Activated CD4-positive, alpha-beta memory T cell treated with anti-CD3 and anti-CD28 coated beads, Interleukin-2, amount 10 ng/mL, durations not matched to agents 7 days and 5 days (primary cell): ENCODE measurements around the gene PACRG. TPM values are rescaled to one million over a fixed set of nuclear protein-coding genes. Genes with fewer than 3 reads are reported as not detected.

Source experiments
- CTCF ChIA-PET: fragments of 350-600 bp; sonication (Branson Sonifier 250); formaldehyde crosslinking; loops from one replicate; lab custom pipeline; 2021; ENCODE audit warnings: antibody characterized with exemption, inconsistent platforms; lab: Charles Lee
- POLR2A ChIA-PET: fragments of 350-600 bp; sonication (Branson Sonifier 250); formaldehyde crosslinking; loops from one replicate; lab custom pipeline; 2021; ENCODE audit warnings: antibody characterized with exemption; lab: Charles Lee
- DNase-seq: peaks from one replicate; pipeline ENCODE4 v3.0.0-alpha.2; 2020
- H3K27ac Mint-ChIP-seq: one replicate; pipeline ENCODE4 v1.8.0; 2021; ENCODE audit warnings: mild to moderate bottlenecking, mixed read lengths
- H3K27me3 Mint-ChIP-seq: one replicate; pipeline ENCODE4 v1.8.0; 2021; ENCODE audit warnings: mixed read lengths
- H3K36me3 Mint-ChIP-seq: one replicate; pipeline ENCODE4 v1.8.0; 2021; ENCODE audit warnings: low read depth, mixed read lengths
- H3K4me1 Mint-ChIP-seq: one replicate; pipeline ENCODE4 v1.8.0; 2021; ENCODE audit warnings: mixed read lengths
- H3K4me3 Mint-ChIP-seq: one replicate; pipeline ENCODE4 v1.8.0; 2021; ENCODE audit warnings: mild to moderate bottlenecking, mixed read lengths
- H3K9me3 Mint-ChIP-seq: one replicate; pipeline ENCODE4 v1.8.0; 2021; ENCODE audit warnings: mixed read lengths
- total RNA-seq, 2 experiments: library from RNA; stranded (reverse); gene quantifications; one replicate each; pipeline ENCODE4 v1.2.3, GENCODE V29; 2021

The PACRG gene
- total RNA-seq, 2 experiments from 2014 or later, result not detected

DNA sequence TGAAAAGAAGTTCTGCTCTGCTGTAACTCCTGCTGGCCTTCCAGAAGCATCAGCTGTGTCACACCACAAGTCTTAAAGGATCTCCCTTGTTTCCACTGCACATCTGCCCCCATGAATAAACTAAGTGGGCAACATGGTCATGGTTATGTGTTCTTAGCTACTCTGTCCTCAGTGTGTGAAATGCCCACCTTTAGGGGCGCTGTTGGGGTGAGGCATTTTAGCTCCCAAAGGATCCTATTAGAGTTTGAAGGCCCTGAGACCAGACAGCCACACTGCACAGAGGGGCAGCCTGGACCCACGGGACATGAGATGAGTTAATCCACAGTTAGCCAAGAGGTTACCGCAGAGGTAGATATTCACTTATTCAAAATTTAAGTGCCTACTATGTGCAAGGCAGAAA, 392.4 kb downstream of the PACRG start:
- CTCF ChIA-PET, result no interaction called here
- Mint-ChIP-seq H3K9me3 (no peaks in the 10 kb centered on the region), H3K36me3 (no peaks in the 10 kb centered on the region), H3K27me3 (no peaks in the 10 kb centered on the region), H3K4me3 (no peak overlapping the region), H3K4me1 (no peaks in the 10 kb centered on the region), H3K27ac (no peak overlapping the region)
- POLR2A ChIA-PET, result no interaction called here
- DNase-seq, result no peak

DNA sequence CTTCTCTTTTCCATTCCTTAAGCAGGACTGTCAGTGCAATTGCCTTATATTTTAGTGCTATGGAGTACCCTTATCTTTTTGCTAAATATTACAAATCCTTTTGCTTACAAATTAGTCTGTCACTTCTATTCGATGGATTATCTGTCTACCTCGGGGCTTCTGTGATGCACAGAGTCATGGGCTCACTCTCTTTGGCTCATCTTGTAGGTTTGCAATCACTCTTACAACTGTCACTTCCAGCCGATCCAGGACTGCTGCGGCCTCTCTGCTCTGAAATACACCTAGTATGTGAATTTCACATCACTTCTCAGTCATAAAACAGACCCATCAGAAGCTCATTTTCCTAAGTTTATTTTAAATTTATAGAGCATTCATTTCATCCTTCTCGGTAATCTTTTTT, 393.5 kb downstream of the PACRG start:
- no peaks in the 10 kb centered on the region for H3K9me3 Mint-ChIP-seq
- DNase-seq, result no peak
- no peaks in the 10 kb centered on the region for H3K4me1 Mint-ChIP-seq
- ChIA-PET CTCF (no interaction called here), POLR2A (no interaction called here)
- no peak overlapping the region for H3K4me3 Mint-ChIP-seq
- no peaks in the 10 kb centered on the region for H3K36me3 Mint-ChIP-seq
- no peaks in the 10 kb centered on the region for H3K27me3 Mint-ChIP-seq
- H3K27ac Mint-ChIP-seq, result no peak overlapping the region

DNA sequence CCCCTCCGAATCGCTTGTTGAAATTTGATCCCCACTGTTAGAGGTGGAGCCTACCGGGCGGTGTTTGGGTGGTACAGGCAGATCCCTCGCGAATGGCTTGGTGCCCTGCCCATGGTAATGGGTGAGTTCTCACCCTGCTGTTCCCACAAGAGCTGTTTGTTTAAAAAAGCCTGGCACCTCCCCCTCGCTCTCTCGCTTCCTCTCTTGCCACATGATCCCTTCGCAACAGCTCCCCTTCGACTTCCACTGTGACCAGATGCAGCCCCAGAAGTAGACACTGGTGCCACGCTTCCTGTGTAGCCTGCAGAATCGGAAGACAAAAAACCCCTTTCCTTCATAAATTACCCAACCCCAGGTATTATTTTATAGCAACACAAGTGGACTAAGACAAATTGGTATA, 394.6 kb downstream of the PACRG start:
- no peak for DNase-seq
- Mint-ChIP-seq H3K36me3 (no peaks in the 10 kb centered on the region), H3K27me3 (no peaks in the 10 kb centered on the region), H3K4me3 (no peak overlapping the region), H3K9me3 (no peaks in the 10 kb centered on the region), H3K27ac (no peak overlapping the region), H3K4me1 (no peaks in the 10 kb centered on the region)
- POLR2A ChIA-PET, result no interaction called here
- CTCF ChIA-PET, result no interaction called here

DNA sequence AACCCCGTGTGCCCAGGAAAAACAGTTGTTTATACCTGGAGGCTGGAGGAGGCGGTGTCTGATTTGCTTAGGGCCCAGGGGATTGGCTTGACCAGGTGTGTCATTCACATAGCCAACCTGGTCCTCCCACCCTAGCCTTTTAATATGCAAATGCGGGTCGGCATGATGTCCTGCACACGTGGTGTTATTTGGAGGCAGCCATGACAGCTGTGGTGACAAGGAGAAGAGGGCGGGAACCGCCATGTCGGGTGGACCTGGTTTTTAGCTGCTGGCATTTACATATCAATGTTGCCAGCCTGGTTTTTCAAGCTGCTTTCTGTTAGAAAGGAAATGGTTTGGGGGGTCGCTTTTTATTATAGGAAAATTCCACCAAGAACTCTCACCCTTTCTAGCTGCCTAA, 395.3 kb downstream of the PACRG start:
- no peaks in the 10 kb centered on the region for H3K27me3 Mint-ChIP-seq
- CTCF ChIA-PET, result no interaction called here
- no peaks in the 10 kb centered on the region for H3K36me3 Mint-ChIP-seq
- H3K4me1 Mint-ChIP-seq, result no peaks in the 10 kb centered on the region
- H3K4me3 Mint-ChIP-seq, result no peak overlapping the region
- no peak for DNase-seq
- POLR2A ChIA-PET, result no interaction called here
- no peaks in the 10 kb centered on the region for H3K9me3 Mint-ChIP-seq
- no peak overlapping the region for H3K27ac Mint-ChIP-seq

DNA sequence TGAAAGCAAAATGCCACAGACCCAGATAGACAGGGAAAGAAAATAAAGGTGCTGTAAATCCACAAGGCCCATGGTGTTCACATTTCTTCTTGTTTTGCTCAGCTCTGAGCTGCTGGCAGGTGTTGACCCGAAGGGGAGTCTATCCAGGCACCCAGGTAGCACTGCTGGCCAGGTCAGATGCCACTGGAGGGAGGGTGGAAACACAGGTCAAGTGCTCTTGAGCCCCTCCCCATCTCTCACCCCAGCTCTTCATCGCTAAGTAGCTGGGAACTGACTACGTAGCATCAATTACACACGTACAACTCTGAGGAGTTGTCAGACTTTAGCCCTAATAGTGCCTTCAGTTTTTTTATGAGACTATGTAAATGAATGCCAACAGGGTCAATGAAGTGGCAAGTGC, 399.0 kb downstream of the PACRG start:
- H3K36me3 Mint-ChIP-seq, result no peaks in the 10 kb centered on the region
- no peaks in the 10 kb centered on the region for H3K27me3 Mint-ChIP-seq
- no peak for DNase-seq
- H3K4me1 Mint-ChIP-seq, result no peaks in the 10 kb centered on the region
- H3K9me3 Mint-ChIP-seq, result no peaks in the 10 kb centered on the region
- no peak overlapping the region for H3K4me3 Mint-ChIP-seq
- H3K27ac Mint-ChIP-seq, result no peak overlapping the region
- ChIA-PET POLR2A (no interaction called here), CTCF (no interaction called here)

DNA sequence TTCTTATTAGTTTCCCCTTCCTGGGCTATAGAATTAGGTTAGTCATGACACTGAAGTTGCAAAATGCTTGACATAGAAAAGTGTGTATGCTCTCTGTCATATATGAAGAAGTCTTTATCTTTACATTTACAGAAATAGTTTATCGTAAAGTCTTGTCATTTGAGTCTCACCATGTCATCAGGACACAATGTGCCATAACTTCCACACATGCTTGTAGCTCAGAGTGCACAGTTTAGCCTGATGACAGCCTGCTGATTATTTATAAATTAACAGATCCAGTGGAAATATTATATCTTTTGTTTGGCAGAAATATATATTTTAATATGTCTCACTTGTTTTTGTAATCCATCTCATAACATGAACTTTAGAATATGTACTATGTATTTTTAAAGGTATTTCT, 399.8 kb downstream of the PACRG start:
- H3K36me3 Mint-ChIP-seq, result no peaks in the 10 kb centered on the region

DNA sequence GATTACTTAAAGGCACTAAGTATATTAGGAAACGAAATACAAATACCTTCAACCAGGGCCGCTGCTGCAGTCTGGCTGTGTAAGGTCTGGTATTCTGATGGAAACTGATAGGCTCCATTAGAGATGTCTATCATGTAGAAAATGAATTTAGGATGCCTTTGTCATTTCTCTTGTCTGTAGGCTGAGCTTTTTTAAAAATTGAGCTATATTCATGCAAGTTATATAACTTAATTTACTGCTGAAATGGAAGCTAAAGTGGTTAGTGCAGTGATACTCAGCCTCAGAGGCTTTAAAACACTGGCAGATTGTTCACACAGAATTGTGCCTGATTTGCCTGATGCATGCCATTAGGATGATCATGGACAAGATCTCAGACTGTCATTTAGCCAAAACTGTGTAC, 400.6 kb downstream of the PACRG start:
- no peaks in the 10 kb centered on the region for H3K36me3 Mint-ChIP-seq
- no peaks in the 10 kb centered on the region for H3K9me3 Mint-ChIP-seq
- no peaks in the 10 kb centered on the region for H3K27me3 Mint-ChIP-seq
- no peaks in the 10 kb centered on the region for H3K4me1 Mint-ChIP-seq
- DNase-seq, result no peak
- POLR2A ChIA-PET, result no interaction called here
- H3K4me3 Mint-ChIP-seq, result no peak overlapping the region
- CTCF ChIA-PET, result interaction anchor here (0.7 kb wide), 1 partner anchor 729 kb away, joined by 3 read pairs; no protein-coding TSS in a partner anchor
- H3K27ac Mint-ChIP-seq, result no peak overlapping the region

More for the DNA sequence above, 399.8 kb downstream of the PACRG start:
- DNase-seq, result no peak
- no peaks in the 10 kb centered on the region for H3K9me3 Mint-ChIP-seq
- H3K4me3 Mint-ChIP-seq, result no peak overlapping the region
- CTCF ChIA-PET, result no interaction called here
- H3K27me3 Mint-ChIP-seq, result no peaks in the 10 kb centered on the region
- no peaks in the 10 kb centered on the region for H3K4me1 Mint-ChIP-seq
- POLR2A ChIA-PET, result no interaction called here
- no peak overlapping the region for H3K27ac Mint-ChIP-seq

DNA sequence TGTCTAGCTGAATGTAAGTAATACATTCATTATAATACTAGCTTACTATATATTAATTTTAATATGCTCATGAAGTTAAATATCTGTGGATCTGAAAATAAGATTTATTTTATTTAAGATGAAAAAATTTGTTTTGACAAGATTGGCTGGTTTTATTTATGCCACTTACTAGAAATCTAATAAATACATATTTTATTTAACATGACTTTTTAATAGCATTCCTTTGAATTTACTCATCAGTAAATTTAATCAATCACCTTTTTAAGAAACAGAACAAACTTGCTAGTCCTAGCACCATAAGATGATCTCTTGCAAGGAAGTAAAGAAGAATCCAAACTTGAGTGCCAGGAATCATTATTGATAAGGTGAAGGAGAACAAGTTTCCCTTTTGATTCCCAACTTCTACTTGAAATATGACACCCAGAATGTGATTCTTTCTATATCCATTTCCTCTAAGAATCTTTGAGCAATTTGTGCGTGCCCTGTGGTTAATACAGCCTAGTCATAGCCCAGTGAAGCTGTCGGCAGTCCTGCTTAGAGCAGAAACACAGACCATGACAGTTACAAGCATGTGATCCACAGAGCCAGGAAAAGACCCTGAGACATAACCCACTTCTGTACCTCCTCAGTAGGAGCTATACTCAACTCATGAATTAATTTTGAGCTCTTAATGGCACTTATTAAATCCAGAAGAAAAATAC, 404.4 kb downstream of the PACRG start:
- no peaks in the 10 kb centered on the region for H3K36me3 Mint-ChIP-seq
- no peak overlapping the region for H3K4me3 Mint-ChIP-seq
- no peaks in the 10 kb centered on the region for H3K9me3 Mint-ChIP-seq
- no peaks in the 10 kb centered on the region for H3K27me3 Mint-ChIP-seq
- DNase-seq, result no peak
- ChIA-PET POLR2A (no interaction called here), CTCF (no interaction called here)
- H3K27ac Mint-ChIP-seq, result no peak overlapping the region
- H3K4me1 Mint-ChIP-seq, result no peaks in the 10 kb centered on the region

DNA sequence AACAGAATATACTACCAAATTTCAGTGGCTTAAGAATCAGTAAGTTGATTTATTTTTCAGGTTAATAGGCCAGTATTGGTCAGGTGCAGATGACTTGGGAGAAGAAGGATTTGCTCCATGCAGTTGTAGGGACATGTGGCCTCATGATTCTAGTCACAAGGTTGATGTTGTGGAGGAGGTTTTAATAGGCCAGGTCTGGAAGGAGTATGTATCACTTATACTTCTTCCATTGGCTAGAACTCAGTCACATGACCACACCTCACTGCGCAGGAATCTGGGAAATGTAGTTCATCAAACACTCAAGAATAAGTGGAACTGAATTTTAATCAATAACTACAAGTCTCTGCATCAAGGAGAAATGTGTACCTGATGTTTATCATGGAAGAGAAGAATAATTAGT, 405.2 kb downstream of the PACRG start:
- Mint-ChIP-seq H3K27ac (no peak overlapping the region), H3K4me3 (no peak overlapping the region), H3K27me3 (no peaks in the 10 kb centered on the region), H3K9me3 (no peaks in the 10 kb centered on the region), H3K36me3 (no peaks in the 10 kb centered on the region), H3K4me1 (no peaks in the 10 kb centered on the region)
- no peak for DNase-seq
- ChIA-PET POLR2A (no interaction called here), CTCF (no interaction called here)

DNA sequence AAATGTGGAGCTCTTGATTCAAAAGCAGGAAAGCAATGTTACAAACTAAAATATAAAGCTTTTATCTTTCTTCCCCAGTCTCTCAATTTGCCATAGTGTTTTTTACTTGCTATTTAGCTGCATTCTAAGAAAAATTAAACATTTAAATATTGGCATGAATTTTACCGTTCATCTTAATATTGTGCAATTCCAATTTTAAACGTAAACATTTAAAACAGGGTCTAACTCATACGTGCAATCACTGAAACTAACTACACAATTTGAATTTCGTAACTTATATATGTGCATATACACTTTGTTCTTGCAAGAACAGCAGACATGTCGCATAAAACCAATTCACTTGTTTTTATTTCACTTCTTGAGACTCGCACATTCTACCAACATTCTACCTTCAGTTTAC, 405.9 kb downstream of the PACRG start:
- H3K27ac Mint-ChIP-seq, result no peak overlapping the region

DNA sequence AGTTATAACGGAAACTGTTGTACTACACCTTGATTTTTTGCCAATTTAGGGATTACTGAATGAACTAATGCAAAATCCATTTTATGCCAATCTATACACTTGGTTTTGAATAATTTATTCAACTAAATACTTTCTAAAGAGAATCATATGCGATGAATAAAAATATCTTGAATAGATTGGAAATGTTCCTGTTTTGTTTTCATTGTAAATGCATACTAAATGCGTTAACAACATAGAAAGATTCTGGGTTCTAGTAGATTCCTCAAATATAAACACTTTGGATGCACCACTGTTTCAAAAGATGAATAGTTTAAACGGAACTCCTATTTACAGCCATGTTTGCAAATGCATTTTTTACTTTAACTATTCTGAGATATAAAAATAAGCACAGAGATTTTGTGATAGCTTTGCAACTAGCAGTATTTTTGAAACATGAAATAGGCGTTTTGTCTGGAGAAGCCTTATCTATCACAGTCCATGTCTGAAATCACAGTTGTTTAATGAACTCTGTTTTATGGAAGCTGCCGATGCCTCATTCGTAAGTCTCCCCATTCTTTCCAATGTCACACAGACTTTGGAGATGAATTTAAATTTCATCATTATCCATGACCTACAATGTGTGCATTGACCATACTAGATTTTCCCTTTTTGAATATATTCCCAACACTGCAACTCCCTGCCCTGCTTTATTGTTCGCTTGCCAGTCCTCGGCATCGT, 409.1 kb downstream of the PACRG start:
- CTCF ChIA-PET, result no interaction called here

More for the DNA sequence above, 405.9 kb downstream of the PACRG start:
- Mint-ChIP-seq H3K27me3 (no peaks in the 10 kb centered on the region), H3K4me1 (no peaks in the 10 kb centered on the region), H3K9me3 (no peaks in the 10 kb centered on the region), H3K4me3 (no peak overlapping the region), H3K36me3 (no peaks in the 10 kb centered on the region)
- ChIA-PET POLR2A (no interaction called here), CTCF (no interaction called here)
- no peak for DNase-seq

DNA sequence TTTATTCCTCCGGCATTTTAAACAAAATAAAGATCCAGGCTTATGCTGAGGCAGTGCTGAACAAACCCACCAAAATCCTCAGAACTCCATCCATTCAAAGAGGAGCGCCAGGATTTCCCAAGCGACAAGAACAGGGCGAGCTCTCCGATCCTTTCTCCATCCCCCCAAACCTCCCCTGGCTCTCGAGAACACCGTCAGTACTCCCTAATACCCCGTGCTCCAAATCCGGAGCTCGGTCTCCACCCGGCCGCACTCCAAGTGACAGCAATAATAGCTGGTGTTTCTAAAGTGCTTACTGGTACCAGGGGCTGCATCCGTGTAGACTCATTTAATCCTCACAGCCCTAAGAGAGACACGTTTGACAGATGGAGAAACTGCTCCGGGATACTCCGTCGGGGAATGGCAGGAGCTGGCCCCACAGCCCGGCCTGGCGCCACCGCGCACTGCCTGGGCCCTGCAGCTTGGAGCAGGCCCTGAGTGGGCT, 409.7 kb downstream of the PACRG start:
- H3K9me3 Mint-ChIP-seq, result no peaks in the 10 kb centered on the region
- ChIA-PET POLR2A (no interaction called here), CTCF (no interaction called here)
- H3K36me3 Mint-ChIP-seq, result no peaks in the 10 kb centered on the region
- no peak for DNase-seq
- no peaks in the 10 kb centered on the region for H3K27me3 Mint-ChIP-seq
- H3K4me3 Mint-ChIP-seq, result no peak overlapping the region
- H3K4me1 Mint-ChIP-seq, result no peaks in the 10 kb centered on the region
- no peak overlapping the region for H3K27ac Mint-ChIP-seq

More for the DNA sequence above, 409.1 kb downstream of the PACRG start:
- POLR2A ChIA-PET, result no interaction called here
- no peak for DNase-seq
- Mint-ChIP-seq H3K36me3 (no peaks in the 10 kb centered on the region), H3K9me3 (no peaks in the 10 kb centered on the region), H3K27me3 (no peaks in the 10 kb centered on the region), H3K4me3 (no peak overlapping the region), H3K4me1 (no peaks in the 10 kb centered on the region), H3K27ac (no peak overlapping the region)

DNA sequence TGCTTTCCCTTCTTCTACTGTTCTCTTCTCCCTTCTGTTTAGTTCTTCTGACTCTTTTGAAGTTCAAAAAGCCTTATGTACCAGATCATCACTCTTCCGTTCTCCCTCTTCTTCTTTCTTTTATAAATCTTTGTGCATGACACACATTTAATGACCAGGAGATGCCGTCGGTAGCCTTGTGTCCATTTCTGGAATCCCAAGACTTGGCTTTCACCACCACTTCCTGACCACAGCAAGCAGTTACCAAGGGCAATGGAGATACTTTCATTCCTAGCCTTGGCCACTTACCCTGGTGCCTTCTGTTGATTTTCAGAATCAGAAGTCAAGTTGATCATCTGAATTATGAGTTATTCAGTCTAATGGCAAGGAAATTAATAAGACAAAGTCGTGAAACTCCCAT, 418.3 kb downstream of the PACRG start:
- H3K27me3 Mint-ChIP-seq, result no peaks in the 10 kb centered on the region
- no peak overlapping the region for H3K4me3 Mint-ChIP-seq
- no peaks in the 10 kb centered on the region for H3K4me1 Mint-ChIP-seq
- H3K36me3 Mint-ChIP-seq, result no peaks in the 10 kb centered on the region
- DNase-seq, result no peak
- no peaks in the 10 kb centered on the region for H3K9me3 Mint-ChIP-seq
- POLR2A ChIA-PET, result no interaction called here
- CTCF ChIA-PET, result no interaction called here
- no peak overlapping the region for H3K27ac Mint-ChIP-seq

DNA sequence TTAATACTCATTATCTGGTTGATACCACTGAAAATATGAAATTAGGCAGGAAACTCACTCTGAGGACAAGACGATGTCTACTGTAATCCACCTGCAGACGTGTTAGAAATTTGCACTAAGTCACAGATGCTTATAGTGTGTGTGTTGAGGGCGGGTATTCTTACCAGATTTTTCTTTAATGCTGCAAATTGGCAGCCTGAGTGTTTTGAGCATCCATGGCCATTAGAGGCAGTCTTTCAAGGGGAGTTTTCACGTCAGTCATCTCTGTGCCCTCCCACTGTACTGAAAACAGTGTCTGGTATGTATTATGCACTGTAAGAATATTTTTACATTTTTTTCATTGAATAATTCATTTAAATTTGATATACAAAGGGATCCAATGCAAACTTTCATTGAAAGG, 420.2 kb downstream of the PACRG start:
- no peak for DNase-seq
- Mint-ChIP-seq H3K36me3 (no peaks in the 10 kb centered on the region), H3K4me3 (no peak overlapping the region), H3K27ac (no peak overlapping the region), H3K4me1 (no peaks in the 10 kb centered on the region), H3K9me3 (no peaks in the 10 kb centered on the region), H3K27me3 (no peaks in the 10 kb centered on the region)
- ChIA-PET CTCF (no interaction called here), POLR2A (no interaction called here)
